DMS 273 treated with DMSO at 0.1 percent for 48 hours (cell line): ENCODE data around the gene CDC42BPA.
"Not testable (repeated sequence)": the region's sequence is repeated elsewhere in the genome, so short reads cannot be mapped to it uniquely, and the experiment has no call there.

ENCODE experiments used
- DNase-seq: peaks from one replicate; lab custom pipeline; 2025; lab: John Stamatoyannopoulos, UW

The CDC42BPA gene

DNA sequence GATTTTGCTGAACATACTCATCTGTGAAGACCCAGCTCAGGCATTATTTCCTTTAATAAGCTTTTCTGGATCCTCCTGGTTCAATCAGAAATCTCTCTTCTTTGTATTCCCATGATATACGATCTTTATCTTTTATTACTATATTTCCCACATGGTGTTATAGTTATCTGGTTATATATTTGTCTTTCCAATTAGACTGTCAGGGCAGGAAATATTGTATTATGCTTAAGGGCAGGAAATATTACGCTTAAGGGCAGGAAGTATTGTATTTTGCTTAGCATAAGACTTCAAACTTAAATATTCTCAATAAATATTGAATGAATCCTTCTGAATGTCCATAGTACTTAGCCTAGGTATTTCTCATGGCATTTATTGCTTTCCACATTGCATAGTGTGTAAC, 256.0 kb downstream of the CDC42BPA start:
- no peak for DNase-seq

DNA sequence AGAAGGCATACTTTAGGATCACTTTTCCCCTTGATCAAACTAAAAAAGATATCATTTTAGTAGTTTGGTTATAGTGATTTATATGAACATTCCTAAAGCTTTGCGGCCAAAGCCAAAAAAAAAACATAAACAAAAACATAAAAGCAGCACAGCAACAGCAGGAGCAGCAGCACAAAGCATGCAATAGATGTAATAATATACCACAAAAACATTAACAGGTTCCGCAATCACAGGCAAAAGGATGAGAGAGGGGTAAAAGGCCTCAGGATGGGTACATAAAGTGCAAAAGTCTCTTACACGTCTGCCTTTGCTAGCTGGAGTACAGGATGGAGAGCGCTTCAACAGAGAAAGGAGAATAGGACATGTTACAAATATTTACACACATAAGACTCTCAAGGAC, 259.2 kb downstream of the CDC42BPA start:
- DNase-seq = no peak

DNA sequence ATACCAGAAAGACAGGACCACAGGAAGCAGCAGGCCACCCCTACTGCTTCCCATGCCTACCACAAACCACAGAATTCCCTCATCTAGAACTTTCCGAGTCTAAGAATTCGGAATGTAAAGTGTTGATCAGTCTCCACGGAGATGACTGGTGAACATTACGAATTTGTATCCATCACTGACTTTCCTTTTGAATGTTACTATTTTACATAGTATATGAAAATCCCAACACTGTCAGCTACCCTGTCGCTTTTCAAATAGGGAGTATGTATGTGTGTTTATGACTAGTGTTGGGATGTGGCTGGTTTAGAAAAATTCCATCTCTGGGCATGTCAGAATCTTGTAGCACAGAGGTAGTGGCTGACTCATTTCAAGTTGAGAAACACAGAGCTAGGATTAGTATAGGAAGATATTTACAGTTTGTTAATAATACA, 260.0 kb downstream of the CDC42BPA start:
- no peak for DNase-seq

DNA sequence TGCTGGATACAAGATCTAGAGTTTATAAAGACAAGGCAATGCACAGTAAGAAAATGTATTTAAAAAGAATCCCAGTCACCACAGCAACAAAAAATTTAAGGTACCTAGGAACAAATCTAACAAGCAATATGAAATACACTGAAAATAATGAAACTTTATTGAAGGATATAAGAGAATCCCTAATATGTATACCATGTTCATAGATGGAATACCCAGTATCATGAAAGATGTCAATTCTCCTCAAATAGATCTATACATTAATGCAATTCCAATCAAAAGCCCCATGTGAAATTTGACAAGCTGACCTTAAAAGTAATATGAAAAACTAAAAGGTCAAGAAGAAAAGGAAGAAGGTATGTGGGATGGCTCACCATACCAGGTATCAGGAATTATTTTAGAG, 269.0 kb downstream of the CDC42BPA start:
- DNase-seq = no peak

DNA sequence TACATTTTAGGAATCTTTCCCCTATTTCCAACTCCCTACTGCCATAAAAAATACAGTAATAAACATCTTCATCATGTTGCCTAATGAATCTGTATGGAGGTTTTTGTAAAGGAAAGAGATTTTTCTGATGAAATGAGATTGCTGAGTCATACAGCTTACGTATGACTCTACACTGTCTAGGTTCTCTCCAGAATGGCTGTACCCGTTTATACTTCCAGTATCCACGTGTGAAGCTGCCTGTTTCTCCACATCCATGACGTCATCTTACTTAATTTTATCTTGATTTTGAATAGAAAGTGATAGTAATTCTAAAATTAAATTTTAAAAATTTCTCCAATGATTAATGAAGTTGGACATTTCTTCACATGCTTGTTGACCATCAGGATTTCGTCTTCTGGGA, 274.5 kb downstream of the CDC42BPA start:
- no peak for DNase-seq

DNA sequence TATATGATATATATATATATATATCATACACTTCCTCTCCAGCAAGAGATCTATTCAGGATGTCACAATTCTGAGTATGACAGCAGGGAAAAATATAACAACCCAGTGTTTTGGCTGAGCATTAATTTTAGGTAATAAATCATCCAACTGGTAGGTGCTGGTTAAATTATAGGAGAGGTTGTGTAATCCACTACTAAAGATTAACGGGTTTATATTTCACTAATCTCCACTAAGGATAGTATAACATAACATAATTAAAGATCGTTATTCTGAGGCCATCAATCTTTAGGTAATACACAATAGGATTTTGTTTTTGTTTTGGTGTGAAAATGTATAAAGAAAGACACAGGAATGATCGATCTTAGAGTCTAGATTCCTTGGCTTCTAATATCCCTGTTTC, 276.0 kb downstream of the CDC42BPA start:
- no peak for DNase-seq

DNA sequence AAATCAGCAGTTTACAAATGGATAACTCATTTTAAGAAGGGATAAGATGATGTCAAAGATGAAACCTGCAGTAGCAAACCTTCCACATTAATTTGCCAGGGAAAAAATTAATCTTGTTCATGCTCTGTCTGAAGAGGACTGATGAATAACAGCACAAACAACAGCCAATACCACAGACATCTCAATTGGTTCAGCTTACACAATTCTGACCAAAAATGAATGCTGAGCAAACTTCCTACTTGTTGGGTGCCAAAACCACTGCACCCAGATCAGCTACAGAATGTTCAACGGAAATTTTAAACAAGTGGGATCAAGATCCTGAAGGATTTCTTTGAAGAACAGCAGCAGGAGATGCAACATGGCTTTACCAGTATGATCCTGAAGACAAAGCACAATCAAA, 279.9 kb downstream of the CDC42BPA start:
- no peak for DNase-seq

DNA sequence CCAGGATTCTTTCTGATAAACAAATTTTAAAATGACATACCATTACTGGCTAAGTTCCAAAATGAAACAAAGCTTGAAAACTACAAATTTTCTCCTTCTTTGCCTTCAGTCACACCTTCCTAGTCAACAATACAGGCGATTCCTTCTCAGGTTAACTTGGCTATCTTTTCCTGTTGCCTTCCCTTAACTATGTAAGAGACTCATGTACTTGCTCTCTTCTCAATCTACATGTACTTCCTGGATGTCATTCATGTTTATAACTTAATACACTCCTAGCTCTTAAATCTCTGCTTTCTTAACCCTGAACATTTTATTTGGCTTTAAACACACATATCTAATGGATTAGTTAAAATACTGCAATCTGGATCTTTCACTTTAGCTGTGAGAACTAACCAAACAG, 281.2 kb downstream of the CDC42BPA start:
- no peak for DNase-seq

DNA sequence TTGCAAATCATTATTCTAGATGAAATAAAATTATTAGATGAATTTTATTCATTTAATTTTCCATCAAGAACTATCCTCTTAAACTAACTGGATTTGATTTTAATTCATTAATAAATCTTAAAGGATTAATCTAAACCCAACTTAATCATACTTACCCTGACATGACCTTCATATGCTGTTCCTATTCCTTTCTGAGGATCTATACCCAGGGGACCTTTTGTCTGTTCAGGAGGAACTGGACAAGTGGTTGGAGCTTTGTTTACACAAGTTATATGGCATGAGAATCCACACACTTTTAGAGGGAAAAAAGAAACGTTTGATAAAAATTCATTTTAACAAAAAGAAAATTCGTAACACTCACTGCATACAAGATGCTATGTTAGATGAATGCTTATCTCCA, 283.0 kb downstream of the CDC42BPA start:
- DNase-seq = no peak

DNA sequence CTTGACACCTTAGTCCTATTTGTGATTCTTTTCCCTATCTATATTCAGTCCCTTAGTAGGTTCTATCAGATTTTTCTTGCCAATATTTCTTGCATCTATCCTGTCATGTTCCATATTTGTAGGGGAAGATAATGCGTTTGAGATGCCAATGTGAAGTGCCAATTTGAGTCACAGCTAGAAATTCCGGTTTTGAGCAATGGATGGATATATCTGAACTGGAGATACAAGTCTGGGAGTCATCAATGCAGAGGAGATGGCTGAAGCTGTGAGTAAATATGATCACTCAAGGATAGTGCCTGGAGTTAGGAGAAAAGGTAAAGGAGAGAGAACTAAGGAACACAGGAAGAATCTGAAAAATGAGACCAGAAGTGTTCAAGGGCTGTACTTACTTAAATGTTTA, 284.4 kb downstream of the CDC42BPA start:
- DNase-seq = no peak

DNA sequence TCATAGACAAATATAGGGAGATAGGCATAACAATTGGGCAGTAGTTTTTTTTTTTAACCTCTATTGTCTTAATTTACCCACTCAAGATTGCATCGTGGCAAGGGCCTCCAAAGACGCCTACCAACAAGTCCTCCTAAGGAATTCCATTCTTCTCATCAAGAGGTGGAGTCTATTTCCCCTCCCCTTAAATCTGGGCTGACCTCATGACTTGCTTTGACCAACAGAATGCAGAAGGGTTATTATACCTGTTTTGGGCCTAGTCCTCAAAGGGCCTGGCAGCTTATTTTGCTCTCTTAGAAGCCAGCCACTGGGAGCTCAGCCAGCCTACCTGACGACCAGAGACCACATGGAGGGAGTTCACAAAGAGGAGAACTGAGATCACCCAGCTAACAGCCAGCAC, 285.9 kb downstream of the CDC42BPA start:
- DNase-seq = no peak

DNA sequence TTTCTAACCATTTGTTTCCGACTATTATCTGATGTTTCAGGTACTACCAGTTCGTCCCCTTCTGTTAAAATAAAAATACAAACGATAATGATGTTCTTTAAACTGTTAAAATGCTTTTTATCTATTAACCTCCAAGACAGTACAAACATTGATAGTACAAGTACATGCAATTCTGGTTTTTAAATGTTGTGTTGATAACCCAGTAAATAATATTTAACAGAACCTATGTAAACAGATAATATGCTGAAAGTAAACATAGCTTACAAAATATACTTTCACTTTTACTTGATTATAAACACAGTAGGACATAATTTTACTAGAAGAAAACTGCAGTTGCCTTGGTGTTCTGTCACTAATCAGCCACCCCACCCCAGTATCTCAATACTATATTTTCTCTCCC, 301.3 kb downstream of the CDC42BPA start:
- DNase-seq = no peak

DNA sequence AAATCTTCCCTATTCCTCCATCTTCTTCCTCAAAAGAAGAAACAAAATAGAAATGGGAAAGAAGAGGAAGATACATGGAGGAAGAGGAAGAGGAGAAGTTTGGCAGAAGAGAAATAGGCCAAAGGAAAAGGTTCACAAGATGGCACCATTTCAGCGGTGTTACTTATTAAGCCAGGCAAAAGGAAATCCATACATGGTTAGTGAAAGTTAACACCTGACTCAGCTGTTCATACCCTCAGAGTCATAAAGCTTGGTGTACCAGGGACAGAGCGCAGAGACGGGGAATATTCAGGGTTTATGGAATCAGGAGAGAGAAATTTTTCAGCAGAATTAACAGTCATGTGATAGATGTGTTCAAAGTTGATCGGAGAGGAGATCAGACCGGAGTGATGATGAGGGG, 307.6 kb downstream of the CDC42BPA start:
- DNase-seq = no peak

DNA sequence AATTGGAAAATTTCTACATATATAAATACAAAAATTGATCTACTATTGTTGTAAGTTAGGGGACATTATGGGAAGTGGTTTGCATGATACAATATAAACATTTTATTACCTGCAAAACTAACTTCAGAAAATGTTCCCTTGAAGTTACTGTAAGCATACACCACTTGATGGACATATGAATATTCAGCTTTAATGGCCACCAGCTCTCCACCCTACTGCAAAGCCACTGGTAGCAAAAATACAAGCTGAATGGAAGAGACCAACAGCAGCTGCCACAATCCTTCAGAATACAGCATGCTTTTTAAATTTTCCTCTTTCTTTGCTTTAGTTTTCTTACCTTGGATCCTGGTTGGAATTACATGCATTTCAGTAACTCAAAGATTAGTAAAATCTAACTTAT, 308.4 kb downstream of the CDC42BPA start:
- no peak for DNase-seq

DNA sequence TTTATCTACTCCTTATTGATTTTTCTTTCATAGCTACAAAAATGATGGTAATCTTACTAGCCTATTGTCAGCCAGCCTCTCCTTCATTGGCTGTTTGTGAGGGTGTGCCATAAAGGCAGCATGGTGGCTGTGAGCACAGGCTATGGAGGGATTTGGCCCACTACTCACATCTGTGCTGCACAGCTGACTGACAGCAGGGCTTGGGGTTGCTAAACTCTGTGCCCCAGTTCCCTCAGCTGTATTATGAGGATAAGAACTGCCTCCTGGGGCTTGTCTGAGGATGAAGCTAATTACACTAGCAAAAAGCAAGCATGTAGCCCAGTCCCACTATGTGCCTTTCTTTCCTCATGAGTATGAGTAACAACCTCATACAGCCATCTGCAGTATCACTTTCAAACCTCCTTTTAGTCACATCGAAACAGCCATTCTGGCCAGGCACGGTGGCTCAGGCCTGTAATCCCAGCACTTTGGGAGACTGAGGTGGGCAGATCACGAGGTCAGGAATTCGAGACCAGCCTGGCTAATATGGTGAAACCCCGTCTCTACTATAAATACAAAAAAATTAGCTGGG, 312.0 kb downstream of the CDC42BPA start:
- no peak for DNase-seq

DNA sequence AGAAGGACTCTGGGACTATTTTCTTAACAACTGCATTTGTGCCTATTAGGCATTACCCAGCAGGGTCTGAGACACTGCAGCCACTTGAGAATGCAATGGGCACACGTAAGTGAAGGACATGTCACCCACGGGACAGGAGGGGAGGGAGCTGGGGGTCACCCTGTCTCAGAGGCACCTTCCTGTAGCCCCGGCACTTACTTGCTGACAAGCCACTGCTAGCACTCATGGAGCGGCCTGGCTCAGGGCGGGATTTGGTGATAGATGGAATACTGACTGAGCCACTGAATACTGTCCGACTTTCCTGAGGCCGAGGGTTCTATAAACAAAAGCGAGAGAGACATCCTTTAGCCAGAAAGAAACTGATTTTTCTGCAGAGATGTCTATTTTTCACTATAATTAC, 313.5 kb downstream of the CDC42BPA start:
- no peak for DNase-seq

DNA sequence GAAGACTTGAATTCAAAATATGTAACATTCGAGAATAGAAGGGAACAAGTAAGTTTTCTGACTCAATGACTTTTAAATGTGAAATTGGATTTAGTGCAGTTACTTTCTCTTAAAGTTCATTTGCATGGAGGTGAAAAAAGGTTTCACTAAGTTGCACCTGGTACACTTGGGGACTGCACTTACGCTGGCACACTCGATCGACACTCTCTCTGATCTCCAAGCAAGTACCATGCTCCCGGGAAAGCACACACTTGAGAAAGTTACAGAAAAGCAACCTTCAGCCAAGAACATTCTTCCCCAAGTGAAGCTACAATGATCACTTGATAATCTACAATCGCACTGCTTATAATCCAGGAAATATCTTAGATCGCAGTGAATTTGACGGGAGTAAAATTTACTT, 315.1 kb downstream of the CDC42BPA start:
- no peak for DNase-seq

DNA sequence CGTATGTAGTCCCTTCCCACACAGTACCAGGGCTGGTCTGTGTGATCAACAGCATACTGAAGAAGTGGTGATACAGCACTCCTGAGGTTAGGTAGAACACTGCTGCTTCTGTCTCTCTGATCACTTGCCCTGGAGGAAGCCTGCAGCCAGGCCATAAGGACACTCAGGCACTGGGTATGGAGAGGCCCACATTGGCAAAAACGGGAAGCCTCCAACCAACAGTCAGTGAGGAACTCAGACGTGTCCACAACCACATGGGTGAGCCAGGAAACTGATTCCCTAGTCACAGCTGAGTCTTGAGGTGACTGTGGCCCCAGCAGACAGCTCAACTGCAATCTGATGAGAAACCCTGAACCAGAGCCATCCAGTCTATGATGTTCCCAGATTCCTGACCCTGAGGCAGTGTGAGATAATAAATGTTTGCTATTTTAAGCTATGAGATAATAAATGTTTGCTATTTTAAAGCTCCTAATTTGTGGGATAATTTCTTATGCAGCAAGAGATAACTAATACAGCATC, 315.7 kb downstream of the CDC42BPA start:
- no peak for DNase-seq

DNA sequence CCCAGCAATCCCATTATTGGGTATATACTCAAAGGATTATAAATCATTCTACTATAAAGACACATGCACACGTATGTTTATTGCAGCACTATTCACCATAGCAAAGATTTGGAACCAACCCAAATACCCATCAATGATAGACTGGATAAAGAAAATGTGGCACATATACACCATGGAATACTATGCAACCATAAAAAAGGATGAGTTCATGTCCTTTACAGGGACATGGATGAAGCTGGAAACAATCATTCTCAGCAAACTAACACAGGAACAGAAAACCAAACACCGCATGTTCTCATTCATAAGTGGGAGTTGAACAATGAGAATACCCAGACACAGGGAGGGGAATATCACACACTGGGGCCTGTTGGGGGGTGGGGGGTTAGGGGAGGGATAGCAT, 318.7 kb downstream of the CDC42BPA start:
- DNase-seq = not testable (repeated sequence)

DNA sequence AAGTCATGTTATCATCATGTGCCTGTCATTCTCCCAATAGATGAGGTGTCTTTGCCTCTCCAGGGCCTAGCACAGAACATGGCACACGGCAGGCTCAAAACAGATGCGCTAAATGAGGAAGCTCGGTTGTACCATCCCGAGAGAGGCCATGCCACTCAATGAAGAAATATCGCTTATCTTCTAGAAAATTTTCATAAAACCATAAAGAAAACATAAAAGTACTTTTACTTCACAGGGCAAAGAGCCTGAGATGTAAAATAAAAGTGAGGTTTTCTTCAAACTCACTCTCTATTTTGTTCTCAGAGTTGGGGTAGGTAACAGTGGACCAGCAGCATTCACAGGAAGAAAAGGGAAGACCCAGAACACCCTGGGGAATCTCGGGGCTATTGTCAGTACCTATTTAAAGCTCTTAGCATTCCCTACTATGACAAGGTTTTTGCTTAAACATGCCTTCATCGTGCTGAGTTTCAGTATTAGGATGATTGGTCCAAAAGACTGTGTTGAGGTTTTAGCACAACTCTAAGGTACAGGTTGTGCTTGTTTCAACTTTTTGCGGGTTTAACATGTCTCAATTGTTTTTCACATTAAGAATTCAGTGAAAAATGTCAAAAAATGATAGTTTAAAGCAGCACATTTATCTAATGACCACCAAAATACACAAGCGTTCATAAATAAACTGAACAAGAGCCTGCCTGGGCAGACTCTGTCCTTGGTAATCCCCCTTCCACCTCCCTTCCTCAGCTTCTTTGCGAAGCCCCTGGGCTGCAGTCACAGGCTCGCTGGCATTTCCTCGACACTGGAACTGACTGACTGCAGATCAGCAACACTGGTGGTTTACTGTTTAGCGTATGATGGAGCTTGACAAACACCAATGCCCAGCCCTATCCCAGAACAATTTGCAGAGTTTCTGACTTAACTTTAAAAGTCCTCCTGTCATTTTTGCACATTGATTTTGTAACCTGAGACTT, 322.6 kb downstream of the CDC42BPA start:
- no peak for DNase-seq

DNA sequence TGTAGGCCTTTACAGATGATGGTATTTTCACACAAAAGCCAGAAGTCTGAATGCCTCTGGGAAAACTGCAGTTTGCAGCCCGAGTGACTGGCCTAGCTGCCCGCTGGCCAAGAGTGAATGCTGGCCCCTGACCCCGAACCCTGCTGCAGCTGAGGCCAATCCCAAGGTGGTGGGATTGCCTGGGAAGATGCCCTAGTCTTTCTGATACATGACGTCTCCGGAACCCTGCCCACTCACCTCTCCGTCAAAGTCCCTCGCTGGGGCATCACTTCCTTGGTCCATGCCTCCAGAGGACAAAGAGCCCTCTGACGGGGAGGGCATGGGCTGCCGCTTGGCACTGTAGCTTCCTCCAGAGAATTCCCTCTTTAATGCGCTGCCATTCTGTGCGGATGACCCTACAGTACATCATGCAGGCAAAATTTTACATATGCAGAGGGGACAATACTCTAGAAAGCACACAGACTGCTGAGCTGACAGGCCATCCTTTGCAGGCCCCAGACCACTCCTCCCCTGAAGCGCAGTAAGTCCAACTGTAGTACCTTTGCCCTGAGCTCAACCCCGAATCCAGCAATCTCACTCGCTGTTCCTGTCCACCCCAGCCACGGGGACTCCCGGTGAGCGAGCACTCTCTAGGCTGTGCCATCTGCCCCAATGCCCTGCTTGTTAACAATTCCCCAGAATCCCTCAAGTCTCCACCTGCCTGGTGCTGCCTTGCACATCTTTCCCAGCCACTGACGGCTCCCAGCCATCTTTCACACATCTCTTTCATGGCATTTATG, 323.5 kb downstream of the CDC42BPA start:
- DNase-seq = no peak

DNA sequence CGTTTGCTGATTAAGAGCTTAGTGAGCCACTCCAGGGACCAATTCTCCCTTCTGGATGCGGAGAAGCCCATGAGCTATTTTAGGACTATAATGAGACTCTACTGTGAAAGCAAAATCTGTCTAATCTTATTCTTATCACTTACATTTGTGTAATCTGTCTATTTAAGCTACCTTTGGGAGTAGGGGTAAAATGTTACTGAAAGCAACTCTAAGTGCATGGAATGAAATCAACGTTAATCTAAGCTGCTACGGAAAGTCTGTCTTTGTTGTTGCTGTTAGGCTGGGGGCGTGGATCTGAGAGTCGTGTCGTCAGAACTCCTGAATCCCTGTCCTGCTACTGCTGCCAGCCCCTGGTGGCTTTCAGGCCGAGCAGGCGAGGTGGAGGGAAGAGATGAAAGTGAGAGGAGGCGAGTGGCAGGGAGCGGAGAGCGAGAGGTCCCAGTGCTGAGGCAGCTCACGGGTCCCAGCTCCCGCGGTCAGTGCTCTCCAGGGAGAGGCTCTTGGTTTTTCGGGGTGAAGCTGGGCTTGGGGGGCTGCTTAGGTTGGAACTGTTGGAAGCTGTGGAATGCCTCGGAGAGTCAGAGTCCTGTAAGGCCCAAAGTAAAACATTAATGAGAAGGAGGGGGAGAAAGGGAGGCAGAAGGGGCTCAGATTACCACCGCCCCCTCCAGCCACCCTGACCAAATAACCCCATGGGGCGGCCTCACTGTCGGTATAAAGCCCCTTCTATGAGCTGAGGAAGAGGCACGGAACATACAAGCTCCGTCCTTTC, 324.3 kb downstream of the CDC42BPA start:
- no peak for DNase-seq
